Stimulated activated CD4-positive, alpha-beta T cell treated with anti-CD3 and anti-CD28 coated beads, Interleukin-15, amount 100 ng/mL, for 48 hours (primary cell): Measurements from ENCODE around the gene ZBTB21.

Experiments
- DNase-seq, 2 donors: peaks; one replicate each; pipeline ENCODE4 v3.0.0-alpha.2; 2020; ENCODE audit warnings: low read depth in 2 of 2

Gene ZBTB21

GRCh38 chr21:42039911-42040351, 29.8 kb upstream of the ZBTB21 start:
- DNase-seq, result no peak

GRCh38 chr21:42039470-42039901, 29.3 kb upstream of the ZBTB21 start:
- no peak for DNase-seq

- DNase-seq, result no peak
These were observed 28.8 kb upstream of the ZBTB21 start for GRCh38 chr21:42038826-42039425.

- no peak for DNase-seq
These were observed 28.2 kb upstream of the ZBTB21 start for GRCh38 chr21:42038393-42038792.

GRCh38 chr21:42037943-42038342, 27.8 kb upstream of the ZBTB21 start:
- DNase-seq, result no peak

- no peak for DNase-seq
These were observed 27.4 kb upstream of the ZBTB21 start for GRCh38 chr21:42037516-42037915.

- no peak for DNase-seq
These were observed 26.2 kb upstream of the ZBTB21 start for GRCh38 chr21:42036313-42036712.

GRCh38 chr21:42032968-42033367, 22.8 kb upstream of the ZBTB21 start:
- DNase-seq, result no peak

- no peak for DNase-seq
These were observed 22.1 kb upstream of the ZBTB21 start for GRCh38 chr21:42032266-42032665.

GRCh38 chr21:42031816-42032215, 21.7 kb upstream of the ZBTB21 start:
- no peak for DNase-seq

- no peak for DNase-seq
These were observed 21.1 kb upstream of the ZBTB21 start for GRCh38 chr21:42031241-42031640.

- DNase-seq, result no peak
These were observed 20.2 kb upstream of the ZBTB21 start for GRCh38 chr21:42030311-42030710.

- DNase-seq, result no peak
These were observed 18.7 kb upstream of the ZBTB21 start for GRCh38 chr21:42028766-42029425.

GRCh38 chr21:42027822-42028765, 17.9 kb upstream of the ZBTB21 start:
- DNase-seq, result no peak

- DNase-seq, result no peak
These were observed 17.1 kb upstream of the ZBTB21 start for GRCh38 chr21:42027085-42027821.

GRCh38 chr21:42026082-42026435, 15.9 kb upstream of the ZBTB21 start:
- DNase-seq, result no peak

GRCh38 chr21:42025376-42026081, 15.4 kb upstream of the ZBTB21 start:
- no peak for DNase-seq

GRCh38 chr21:42022906-42023305, 12.7 kb upstream of the ZBTB21 start:
- DNase-seq, result no peak

- no peak for DNase-seq
These were observed 11.9 kb upstream of the ZBTB21 start for GRCh38 chr21:42022091-42022430.

- no peak for DNase-seq
These were observed 11.4 kb upstream of the ZBTB21 start for GRCh38 chr21:42021371-42022090.

- DNase-seq, result no peak
These were observed 9.5 kb upstream of the ZBTB21 start for GRCh38 chr21:42019706-42020105.
